GM19324 (cell line): ENCODE measurements around the gene RPL29.
"Not testable (repeated sequence)": the region's sequence is repeated elsewhere in the genome, so short reads cannot be mapped to it uniquely, and the experiment has no call there.

Experiments used
- ATAC-seq: cut with Tn5 transposase; IDR thresholded peaks from one replicate; pipeline ENCODE4 v1.9.1; 2021; ENCODE audit warnings: mild to moderate bottlenecking, moderate library complexity; ENCODE audit not compliant: unreplicated experiment, low FRiP score

RPL29 gene

GRCh38 chr3:52007291-52007690, 11.6 kb upstream of the RPL29 start:
- no peak for ATAC-seq

DNA sequence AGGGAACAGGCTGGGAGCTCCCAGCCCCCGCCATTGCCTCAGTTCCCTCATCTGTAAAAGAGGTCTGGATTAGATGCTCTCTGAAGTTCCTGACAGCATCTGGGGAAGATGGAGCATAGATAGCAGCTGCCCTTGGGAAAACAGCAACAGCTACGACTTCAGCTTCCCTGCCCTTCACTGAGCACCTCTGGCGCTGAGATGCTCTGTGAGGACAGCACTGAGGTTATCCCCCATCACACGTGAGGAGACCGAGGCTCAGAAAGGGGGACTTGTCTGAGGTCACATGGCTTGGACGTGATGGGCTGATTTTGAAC, 11.1 kb upstream of the RPL29 start:
- ATAC-seq = no peak

GRCh38 chr3:52006017-52006819, 10.5 kb upstream of the RPL29 start:
- ATAC-seq = no peak

DNA sequence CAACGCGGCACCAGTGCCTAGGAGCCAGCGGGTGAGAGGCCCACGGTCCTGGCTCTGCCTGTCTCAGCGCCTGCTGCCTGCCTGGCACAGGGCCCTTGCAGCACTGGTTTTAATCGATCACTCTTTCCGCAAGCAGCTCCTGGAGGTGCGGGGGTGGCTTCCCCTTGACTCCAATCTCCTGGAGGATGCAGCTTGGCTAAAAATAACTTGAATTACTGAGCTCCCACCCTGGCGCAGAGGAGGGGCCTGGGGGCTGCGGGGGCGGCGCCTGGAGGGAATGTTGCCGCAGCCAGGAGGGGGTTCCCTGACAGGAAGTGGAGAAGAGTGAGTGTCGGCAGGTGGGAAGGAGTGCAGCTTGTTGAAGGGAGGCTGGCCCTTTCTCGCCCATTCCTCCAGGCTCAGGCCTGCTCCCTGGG, 9.9 kb upstream of the RPL29 start:
- ATAC-seq = no peak

- no peak for ATAC-seq
Measured at GRCh38 chr3:52004906-52005395, 9.3 kb upstream of the RPL29 start.

GRCh38 chr3:52004163-52004787, 8.6 kb upstream of the RPL29 start:
- ATAC-seq = no peak

DNA sequence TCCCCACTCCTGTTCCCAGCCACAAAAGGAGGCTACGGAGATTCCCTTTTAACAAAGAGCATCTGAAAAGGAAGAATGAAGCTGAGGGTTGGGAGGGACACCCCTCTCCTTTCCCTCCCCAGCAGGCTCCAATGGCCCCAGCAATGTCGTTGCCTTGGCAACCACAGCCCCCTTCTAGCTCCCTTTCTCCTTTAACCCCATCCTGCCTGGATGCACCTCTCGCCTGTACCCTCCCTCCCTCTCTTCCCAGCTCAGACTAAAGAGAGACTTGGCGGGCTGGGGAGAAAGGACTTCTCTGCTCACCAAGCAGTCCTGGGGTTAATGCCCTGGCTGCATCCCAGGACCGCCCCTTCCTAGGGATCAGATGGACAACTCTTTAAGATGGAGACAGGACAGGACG, 7.1 kb upstream of the RPL29 start:
- ATAC-seq = no peak

DNA sequence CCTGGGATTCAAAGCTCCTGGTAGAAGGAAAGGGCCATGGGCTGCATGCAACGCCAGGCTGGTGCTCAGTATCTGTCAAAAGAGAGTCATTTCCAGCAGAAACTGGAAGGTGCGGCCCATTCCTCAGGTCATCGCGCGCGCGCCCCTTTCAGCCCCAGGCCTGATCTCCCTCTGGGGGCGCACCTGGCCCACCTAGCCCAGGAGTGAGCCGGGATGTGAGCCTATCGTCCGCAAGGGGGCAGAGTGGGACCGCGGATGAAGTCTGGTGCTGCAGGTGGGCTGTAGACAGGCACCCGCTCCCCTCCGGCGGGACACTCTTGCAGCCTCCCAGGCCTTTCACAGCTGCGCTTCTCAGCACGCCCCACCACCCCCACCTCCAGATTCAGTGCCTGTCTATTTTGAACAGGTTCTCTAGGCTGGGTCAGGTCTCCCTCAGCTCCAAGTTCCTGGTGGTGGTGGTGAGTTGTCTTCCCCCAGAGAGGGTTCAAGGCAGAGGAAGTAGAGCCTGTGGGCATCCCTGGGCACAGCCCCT, 5.8 kb upstream of the RPL29 start:
- ATAC-seq = peak; percentile 64

- ATAC-seq = no peak
Measured at GRCh38 chr3:51999846-52000245, 4.2 kb upstream of the RPL29 start.

DNA sequence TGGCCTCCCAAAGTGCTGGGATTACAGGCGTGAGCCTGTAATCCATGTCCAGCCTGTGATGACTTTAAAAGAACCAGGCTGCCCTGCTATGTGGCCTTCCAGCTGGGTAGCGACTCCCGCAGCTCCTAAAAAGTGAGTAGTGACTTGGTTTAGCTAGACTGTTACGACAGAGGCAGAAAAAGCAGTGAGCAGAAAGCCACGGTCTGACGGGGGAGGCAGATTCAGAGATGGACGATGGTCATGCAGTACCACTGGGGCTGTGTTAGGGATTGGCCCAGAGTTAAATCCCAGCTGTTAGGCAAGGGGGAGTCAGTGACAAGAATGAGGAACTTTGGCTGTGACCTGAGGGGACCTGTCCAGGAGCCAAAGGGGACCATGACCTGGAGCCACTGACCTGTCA, 3.1 kb upstream of the RPL29 start:
- no peak for ATAC-seq

- ATAC-seq = no peak
Measured at GRCh38 chr3:51997935-51998596, 2.4 kb upstream of the RPL29 start.

DNA sequence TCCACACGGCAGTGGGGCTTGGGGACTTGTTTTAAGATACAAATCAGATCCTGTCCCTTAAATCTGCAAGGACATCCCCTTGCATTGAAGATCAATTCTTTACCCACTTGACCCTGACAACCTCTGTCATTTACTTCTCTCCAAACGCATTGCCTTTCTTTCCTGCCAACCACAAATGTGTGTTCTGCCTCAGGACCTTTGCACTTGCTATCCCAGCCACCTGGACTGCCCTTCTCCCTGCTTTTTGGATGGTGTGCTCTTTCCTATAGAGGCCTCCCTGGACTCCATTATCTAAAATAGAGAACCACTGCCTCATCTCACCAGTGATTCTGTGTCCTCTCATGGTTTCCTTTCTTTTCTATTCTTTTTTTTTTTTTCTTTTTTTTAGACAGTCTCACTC, 1.5 kb upstream of the RPL29 start:
- ATAC-seq = no peak

DNA sequence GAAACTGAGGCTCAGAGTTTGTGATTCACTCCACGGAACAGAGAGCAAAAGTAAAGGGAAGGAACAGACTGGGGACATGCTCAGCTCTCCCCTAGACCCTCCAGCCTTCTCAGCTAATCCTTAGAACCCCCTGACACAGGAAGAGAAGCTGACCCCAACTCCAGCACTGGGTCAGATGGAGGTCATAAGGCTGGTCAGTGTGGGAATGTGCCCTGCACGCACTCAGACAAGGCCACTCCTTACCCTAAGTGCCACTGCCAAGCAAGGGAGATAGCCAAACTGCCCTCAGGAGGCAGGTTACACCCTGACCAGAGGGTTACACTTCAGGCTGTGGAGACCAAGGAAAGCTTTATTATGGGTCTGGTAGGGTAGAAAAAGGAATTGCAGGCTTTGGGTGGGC, 1.2 kb downstream of the RPL29 start:
- ATAC-seq = no peak

DNA sequence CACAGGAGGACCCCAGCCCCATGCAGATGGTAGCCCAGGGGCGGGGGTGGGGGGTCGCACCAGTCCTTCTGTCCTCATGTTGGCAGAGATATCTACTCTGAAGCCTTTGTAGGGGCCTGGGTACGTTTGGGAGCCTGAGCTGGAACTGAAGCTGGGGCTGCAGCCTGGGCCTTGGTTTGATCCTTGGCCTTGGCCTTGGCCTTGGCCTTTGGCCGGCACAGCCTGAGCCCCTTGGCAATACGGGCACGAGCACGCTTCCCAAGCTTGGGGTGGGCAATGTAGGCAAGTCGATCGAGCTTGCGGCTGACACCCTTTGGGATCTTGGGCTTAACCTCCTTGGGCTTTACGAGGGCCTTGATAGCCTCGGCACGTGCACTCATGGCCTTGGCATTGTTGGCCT, 2.0 kb downstream of the RPL29 start:
- ATAC-seq = not testable (repeated sequence)

DNA sequence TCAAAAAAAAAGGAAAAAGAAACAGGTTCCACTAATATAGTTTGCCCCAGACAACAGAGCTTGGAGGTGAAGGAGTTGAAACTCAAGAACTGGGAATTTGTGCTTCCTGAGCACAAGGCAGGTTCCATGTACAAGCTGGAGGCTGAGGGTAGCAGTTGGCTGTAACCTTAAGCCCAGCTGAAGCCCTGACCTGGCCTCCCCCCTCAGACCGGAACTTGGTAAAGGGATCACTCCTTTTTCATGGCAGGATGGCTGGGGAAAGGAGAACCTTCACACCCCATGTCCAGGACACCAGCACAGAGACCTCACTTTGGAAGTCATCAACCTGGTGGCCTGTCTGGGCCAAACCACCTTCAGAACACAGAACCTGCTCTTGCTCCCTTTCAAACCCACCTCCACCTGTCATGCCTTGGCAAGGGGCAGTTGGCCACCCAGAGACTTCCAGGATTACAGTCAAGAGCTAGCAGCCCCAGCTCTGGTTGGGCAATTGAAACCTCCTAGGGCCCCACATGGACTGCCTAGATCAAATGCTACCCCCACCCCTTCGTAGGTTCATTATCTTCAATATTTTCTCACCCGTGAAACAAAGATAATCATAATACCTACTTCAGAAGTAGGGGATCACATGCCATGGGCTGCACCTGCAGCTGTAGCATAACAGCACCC, 3.5 kb downstream of the RPL29 start:
- ATAC-seq = no peak

- not testable (repeated sequence) for ATAC-seq
Measured at GRCh38 chr3:51990501-51990971, 5.2 kb downstream of the RPL29 start.

DNA sequence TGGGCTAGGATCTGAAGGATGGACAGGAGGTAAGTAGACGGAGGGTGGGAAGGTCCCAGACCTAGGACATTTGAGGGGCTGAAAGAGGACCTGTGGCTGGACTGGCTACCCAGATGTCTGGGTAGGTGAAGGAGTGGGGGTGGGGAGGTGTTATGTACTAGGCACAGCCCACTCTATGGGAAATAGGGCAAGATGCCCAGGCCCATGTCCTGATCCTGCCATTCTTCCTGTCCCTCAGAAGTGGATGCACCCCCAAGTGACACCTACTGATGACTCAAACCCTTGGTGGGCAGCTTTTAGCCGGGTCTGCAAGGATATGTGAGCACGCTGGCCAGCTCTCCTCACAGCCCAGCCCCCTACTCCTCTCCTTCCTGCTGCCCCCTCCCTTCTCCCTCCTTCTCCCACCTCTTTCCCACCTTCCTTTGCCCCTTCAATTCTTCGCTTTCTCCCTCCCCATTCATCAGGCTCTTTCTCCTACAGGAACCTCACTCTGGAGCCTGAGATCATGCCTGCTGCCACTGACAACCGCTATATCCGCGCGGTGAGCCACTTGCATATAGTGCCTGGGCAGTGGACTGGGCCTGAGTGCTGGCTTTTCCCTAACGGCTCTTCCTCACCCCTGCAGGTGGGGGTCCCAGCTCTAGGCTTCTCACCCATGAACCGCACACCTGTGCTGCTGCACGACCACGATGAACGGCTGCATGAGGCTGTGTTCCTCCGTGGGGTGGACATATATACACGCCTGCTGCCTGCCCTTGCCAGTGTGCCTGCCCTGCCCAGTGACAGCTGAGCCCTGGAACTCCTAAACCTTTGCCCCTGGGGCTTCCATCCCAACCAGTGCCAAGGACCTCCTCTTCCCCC, 7.2 kb downstream of the RPL29 start:
- no peak for ATAC-seq

GRCh38 chr3:51987568-51987967, 8.1 kb downstream of the RPL29 start:
- no peak for ATAC-seq

GRCh38 chr3:51986010-51986947, 9.4 kb downstream of the RPL29 start:
- ATAC-seq = no peak
